Adipose tissue (tissue), 3 donors: ENCODE measurements around the gene ACADS. TPM values are rescaled to one million over a fixed set of nuclear protein-coding genes. Genes with fewer than 3 reads are reported as not detected.

Source experiments
- H3K27ac ChIP-seq: one replicate; pipeline ENCODE4 v1.5.1; 2013; ENCODE audit warnings: low read depth, low read length
- WGBS, 3 donors: extraction: QIAGEN DNeasy Blood & Tissue Kit; methylation state at CpG; one replicate each; pipeline ENCODE4 v1.1.7; 2013; 5-methylcytosine and 5-hydroxymethylcytosine counted together
- polyA plus RNA-seq, 3 donors: library from polyadenylated mRNA; stranded (reverse); fragments of 200-250 nt; gene quantifications; one replicate each; pipeline ENCODE4 v1.2.3, GENCODE V29; 2013
- donor health status: healthy with polysubstance abuse.
- donor health status: Bipolar disorder and iron deficiency.
- donor health status: healthy.

The ACADS gene
- polyA plus RNA-seq, 3 donors, result 49.1 to 194 (median 69.4) TPM

- 59 to 75% (median 71%) methylated on average over 32 to 33 of the region's 33 CpGs for WGBS, 3 donors
- no peak overlapping the region for H3K27ac ChIP-seq
Observed at GRCh38 chr12:120741476-120742421, 16.1 kb downstream of the ACADS start.

DNA sequence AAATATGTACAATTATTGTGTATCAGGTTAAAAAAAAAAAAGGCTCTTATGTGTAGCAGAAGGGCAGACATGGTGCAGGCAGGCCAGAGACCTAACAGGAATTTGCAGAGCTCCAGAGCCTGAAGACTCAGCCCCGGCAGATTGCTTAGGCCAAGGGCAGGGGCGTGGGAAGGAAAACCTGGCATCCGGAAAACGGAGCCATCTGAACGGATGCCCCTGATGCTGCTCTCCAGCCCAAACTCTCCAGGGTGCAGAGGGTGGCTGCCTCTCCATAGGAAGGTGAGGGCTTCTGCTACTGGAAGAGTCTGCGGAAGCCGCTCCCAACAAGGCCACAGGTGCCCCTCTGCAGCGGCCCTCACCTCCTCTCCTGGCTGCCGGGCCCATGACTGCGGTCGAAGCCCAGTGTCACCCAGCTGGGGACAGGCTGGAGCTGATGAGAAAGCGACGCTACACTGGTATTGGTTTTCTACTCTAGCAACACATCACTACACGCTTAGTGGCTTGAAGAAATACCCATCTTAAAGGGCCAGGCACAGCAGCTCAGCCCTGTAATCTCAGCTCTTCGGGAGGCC is 19.4 kb downstream of the ACADS start:
- WGBS, 3 donors, result 85 to 94% (median 92%) methylated on average over 14 to 15 of the region's 15 CpGs
- H3K27ac ChIP-seq, result no peak overlapping the region

- WGBS, 3 donors, result 80 to 91% (median 91%) methylated on average over 7 of the region's 7 CpGs
- H3K27ac ChIP-seq, result no peak overlapping the region
Observed at GRCh38 chr12:120748242-120748641, 22.6 kb downstream of the ACADS start.

- WGBS, 3 donors, result 75 to 83% (median 81%) methylated on average over 5 of the region's 5 CpGs
- no peak overlapping the region for H3K27ac ChIP-seq
Observed at GRCh38 chr12:120749256-120749655, 23.6 kb downstream of the ACADS start.

- WGBS, 3 donors, result 92 to 99% (median 96%) methylated on average over 5 of the region's 5 CpGs
- H3K27ac ChIP-seq, result no peak overlapping the region
Observed at GRCh38 chr12:120750806-120751205, 25.2 kb downstream of the ACADS start.

- WGBS, 3 donors, result 94 to 97% (median 96%) methylated on average over 9 of the region's 9 CpGs
Observed at GRCh38 chr12:120751389-120751788, 25.8 kb downstream of the ACADS start.

GRCh38 chr12:120754792-120755191 is 29.2 kb downstream of the ACADS start:
- H3K27ac ChIP-seq, result no peak overlapping the region

More at GRCh38 chr12:120751389-120751788, 25.8 kb downstream of the ACADS start:
- no peak overlapping the region for H3K27ac ChIP-seq

DNA sequence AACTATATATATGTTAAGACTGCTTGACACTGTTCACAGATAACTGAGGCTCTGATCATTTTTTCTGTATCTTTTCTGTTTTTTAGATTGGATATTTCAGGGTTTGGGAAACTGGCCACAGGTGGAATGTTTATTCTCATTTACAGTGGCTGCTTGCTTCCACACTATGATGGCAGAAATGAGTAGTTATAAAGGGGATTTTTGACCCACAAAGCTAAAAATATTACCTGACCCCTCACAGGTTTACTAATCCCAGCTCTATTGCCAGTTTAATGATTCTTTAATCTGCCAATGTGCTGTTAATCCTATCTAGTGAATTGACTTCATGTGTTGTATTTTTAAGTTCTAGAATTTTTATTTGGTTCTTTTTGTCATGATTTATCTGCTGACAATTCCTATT is 29.6 kb downstream of the ACADS start:
- no peak overlapping the region for H3K27ac ChIP-seq

DNA sequence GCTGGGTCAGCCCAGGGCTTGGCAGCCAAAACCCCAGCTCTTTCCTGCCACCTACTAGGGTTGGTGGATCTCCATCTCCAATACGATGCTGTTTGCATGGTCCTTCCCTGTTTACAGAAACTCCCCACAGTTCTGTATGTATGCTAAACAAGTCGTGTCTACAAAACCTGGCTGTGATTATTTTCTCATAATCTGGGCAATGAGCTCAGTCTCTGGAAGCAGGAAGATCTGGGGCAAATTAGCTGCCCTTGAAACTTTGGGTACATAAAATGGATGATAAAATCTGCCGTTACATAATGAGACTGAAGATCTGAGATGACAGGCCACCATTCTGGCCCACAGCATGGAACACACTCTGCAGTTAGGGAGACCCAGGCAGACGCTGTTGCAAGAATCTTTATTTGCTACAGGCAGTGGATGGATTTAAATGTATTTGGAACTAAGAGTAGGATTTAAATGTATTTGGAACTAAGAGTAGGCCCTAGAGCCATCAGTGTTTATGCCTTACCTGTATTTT is 31.7 kb downstream of the ACADS start:
- no peak overlapping the region for H3K27ac ChIP-seq
- 45 to 90% (median 71%) methylated on average over 4 of the region's 4 CpGs for WGBS, 3 donors

- WGBS, 3 donors, result 80 to 92% (median 91%) methylated on average over 6 of the region's 6 CpGs
- H3K27ac ChIP-seq, result no peak overlapping the region
Observed at GRCh38 chr12:120757949-120758348, 32.3 kb downstream of the ACADS start.

DNA sequence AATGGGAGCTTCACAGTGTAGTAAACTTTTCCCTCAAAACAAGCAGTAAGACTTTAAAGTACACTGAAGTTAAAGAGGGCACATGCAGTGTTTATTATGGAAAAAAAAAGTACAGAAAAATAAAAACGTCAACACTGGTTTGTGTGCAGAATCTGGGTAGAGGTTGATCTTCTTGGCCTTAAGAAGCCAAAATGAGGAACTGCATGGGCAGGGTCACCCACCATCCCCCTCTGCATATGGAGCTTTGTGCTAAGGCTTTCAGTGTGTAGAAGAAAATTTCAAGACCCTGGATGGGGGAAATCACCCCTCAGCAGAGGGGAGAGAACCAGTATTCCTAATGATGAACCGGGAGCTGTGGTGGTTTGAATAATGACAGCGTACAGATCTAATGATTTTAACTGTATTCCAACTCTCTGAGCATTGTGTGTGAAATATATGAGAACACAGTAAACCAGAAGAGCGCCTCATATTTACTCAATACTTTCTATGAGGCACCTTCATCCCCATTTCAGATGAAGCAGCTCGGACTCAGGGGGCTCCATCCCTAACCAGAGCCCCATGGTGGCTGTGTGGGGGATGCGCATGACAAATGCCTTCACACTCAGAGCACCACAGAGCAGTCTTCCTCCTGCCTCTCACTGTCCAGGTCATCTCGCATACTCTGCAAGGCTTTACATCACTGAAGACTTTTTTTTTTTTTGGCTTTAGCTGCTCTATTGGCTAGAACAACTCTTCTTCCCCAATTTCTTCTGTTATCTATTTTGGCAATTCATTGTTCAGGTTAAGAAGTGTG is 33.4 kb downstream of the ACADS start:
- no peak overlapping the region for H3K27ac ChIP-seq
- WGBS, 3 donors, result 92 to 93% (median 93%) methylated on average over 7 of the region's 7 CpGs

- 82 to 86% (median 84%) methylated on average over 26 to 27 of the region's 27 CpGs for WGBS, 3 donors
- no peak overlapping the region for H3K27ac ChIP-seq
Observed at GRCh38 chr12:120759591-120760348, 34.1 kb downstream of the ACADS start.

DNA sequence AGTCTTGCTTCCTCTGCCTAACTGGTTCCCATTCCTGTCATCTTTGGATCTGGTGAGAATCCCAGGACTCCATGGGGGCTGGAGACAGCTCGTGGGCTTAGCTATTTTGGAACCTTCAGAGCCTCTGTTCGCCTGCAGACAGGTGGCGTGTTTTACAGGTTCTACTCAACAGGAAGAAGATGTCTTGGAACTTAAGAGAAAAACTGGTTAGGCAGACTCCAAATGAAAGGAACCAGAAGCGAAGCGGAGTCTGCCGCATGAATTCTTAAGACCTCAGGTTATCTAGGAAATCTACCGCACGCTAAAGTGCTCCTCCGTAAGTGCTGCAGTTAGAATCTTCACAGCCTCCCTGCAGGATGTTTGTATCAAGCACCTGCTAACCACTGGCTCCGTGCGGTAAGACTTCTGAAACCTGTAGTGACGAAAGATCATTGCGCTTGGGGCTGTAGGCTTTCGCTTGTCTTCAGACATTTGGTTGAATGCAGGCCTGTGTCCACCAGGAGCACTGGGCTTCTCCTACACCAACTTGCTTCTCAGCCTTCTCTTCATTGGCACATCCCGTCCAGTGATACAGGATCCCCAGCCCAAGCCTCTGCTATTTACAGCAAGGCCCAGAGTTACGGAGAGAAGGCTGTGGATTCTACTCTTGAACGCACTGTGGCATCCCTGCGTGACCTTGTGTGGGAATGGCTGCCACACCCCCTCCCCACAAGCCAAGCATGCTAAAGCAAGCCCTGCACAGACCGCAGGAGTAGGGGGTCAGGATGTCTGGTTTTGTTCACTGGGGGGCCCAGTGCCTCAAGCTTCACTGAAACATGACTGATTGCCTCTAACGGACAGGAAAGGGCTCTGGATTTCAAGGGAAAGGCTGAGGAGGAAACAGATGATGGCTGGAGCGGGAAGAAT is 35.0 kb downstream of the ACADS start:
- no peak overlapping the region for H3K27ac ChIP-seq
- 88 to 93% (median 89%) methylated on average over 21 of the region's 21 CpGs for WGBS, 3 donors

GRCh38 chr12:120761519-120761934 is 35.9 kb downstream of the ACADS start:
- WGBS, 3 donors, result 52 to 63% (median 61%) methylated on average over 9 of the region's 9 CpGs
- H3K27ac ChIP-seq, result no peak overlapping the region

GRCh38 chr12:120762086-120762485 is 36.5 kb downstream of the ACADS start:
- WGBS, 3 donors, result 60 to 82% (median 69%) methylated on average over 6 of the region's 6 CpGs
- H3K27ac ChIP-seq, result no peak overlapping the region

DNA sequence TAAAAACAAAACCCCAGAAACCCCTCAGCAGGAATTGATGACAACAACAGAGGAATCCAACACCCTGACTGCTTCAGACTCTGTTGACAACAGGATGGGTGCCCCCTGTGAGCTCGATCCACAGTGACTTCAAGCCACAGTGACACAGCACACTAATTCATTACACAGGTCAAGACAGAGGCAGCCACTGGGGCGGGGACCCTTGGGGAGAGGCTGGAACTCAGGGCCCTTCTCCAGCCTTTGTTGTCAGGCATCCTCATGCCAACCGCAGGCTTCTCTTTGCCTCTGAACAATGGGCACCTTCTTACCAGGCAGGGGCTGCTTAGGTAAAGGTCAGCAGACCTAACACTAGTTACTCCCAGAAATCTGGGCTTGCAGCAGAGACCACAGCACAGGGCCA is 37.6 kb downstream of the ACADS start:
- WGBS, 3 donors, result 65 to 78% (median 76%) methylated on average over 3 of the region's 3 CpGs
- H3K27ac ChIP-seq, result no peak overlapping the region

- no peak overlapping the region for H3K27ac ChIP-seq
- WGBS, 3 donors, result 80 to 88% (median 85%) methylated on average over 9 of the region's 9 CpGs
Observed at GRCh38 chr12:120764816-120765215, 39.2 kb downstream of the ACADS start.
